ENCODE measurements around the gene AIMP1.
A peak's percentile ranks its signal among the peaks of the same experiment; 100 is the strongest.

Gene AIMP1

DNA sequence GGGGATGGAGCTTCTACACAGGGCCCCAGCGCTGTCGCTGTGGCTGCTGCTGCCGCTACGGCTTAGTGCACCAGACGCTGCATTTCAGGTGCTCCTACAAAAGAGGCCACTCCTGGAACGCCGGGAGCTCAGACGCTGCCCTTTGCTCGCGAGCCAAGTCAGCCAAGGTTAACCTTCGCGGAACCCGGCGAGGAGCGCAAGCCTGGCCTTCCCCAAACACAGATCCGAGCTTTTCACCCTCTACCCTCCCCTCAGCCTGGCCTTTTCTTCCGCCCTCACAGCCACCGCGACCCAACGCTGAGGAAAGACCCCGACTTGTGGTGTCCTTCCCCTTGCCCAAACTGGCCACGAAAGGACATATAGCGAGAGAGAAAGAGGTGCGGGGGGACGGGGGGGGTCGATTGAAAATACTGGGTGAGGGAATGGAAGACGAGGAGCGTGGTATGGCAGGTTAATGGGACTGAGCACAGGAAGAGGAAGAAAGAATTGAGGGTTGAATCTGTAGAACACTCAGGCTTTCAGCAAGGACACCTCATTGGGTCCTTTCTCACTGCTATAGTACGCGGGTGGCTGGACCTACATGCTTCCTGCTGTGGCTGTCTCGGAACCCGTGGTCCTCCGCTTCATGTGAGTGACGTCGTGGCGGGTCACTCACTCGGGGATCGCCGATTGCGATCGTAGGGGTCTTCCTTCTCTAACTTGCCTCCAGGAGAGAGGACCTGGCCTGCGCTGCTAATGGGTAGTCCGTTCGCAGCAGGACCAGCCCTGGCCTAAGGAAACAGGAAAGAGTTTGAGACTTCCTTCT, at the start of gene AIMP1, which contains the start of gene TBCK:
AIMP1 (plus strand) TSS at position 583 of the 805 bp plus-strand sequence. CDS start 8,460 bp downstream, outside the sequence.
TBCK (minus strand) TSS at position 242 of the 805 bp plus-strand sequence. CDS start 7,249 bp downstream, outside the sequence.
- peak; percentile 79 for DNase-seq

DNA sequence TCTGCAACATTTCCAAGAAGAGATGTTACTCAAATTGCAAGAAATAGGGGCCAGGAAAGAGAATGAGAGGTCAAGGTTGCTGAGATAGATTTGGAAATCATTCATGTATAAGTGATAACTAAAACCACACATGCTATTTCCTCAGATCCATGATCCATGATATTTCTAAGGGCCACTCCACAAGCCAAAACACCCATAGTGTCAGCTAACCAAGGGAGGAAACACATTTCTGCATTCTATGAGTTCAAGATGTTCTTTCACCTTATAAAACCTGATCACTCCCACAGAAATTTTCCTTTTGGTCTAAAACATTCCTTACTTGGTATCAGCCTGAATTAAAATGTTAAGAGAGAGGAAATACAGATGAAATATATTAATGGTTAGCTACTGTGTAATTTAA, 47.6 kb upstream of the AIMP1 start:
- DNase-seq: no peak

DNA sequence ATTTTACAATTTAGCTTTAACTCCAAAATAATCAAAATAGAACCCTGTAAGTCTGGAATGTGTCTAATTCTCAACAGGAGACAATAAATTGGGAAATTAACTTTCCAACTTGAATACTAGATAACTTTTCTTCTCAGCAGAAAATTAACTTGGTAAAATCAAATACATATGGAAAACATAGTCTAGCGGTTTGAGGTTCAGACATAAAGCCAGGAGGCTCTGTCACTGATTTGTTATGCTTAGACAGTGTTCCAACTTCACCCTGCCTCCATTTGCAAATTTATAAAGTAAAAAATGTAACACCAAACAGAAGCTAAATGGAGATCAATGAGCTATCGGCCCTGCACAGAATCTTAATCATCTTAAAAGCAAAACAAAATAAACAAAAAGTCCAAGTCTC, 46.6 kb upstream of the AIMP1 start:
- no peak for DNase-seq

DNA sequence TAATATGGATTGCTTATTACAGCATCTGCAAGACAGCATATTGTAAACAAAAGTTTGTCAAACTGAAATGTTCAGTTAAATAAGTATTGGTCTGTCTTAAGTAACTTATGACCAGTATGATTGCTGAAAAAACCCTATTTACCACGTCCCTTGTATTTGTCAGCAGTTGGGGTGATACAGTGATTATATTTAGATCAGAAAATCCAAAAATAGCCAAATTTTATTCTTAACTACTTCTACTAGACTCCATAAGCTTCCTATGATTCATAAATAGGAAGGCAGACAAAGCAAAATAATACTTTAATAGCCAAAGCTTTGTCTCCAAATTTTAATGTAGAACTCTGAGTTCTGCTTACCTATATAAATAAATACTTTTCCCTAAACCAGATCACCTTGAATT, 45.6 kb upstream of the AIMP1 start:
- no peak for DNase-seq

DNA sequence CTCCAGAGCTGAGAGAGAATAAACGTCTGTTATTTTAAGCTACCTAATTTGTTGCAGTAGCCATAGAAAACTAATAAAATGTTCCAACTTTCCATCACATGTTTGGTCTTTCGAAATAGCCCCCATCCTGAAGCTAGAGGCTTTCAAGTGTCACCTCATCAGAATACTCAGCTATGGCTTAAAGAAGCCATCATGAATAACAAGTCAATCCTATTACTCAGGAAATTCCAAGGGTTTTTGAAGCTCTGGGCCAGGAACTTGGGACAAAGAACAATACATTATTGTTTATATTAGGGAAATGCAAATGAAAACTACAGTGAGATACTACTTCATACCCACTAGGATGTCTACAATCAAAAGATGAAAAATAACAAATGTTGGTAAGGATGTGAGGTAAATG, 42.5 kb upstream of the AIMP1 start:
- no peak for DNase-seq

DNA sequence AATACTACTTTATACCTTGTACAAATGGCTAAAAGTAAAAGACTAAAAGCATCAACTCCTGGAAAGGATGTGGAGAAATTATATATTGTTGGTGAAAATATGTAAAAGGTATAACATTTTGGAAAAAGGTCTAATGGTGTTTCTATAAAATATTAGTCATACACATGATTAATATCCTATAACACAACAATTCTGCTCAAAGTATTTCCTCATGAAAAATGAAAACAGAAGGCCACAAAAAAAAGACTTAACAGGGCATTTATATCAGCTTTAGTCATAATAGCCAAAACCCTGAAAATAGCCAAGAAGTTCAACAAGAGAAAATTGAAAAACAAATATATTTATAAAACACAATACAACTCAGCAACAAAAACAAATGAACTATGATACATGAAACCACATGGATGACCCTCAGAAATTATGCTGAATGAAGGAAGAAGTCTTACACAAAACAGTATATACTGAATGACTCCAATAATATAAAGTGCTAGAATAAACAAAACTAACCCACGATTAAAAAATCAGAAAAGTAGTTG, 39.1 kb upstream of the AIMP1 start:
- DNase-seq: no peak

DNA sequence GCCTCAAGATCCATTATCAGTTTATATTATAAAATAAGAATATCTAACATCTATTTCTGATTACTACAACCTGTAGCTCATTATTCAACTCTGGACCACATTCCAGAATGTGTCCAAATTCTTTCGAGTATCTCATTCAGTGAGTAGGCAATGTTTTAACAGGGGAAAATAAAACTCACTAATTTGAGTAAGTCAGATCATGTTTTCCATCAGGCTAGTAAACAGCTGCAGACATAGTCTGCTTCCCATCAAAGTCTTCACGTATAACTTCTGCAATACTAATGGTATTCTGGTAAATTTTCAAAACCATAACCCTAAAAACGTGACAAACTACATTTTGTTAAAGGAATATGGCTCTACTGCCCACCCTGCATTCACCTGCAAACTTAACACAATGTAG, 32.1 kb upstream of the AIMP1 start:
- no peak for DNase-seq

DNA sequence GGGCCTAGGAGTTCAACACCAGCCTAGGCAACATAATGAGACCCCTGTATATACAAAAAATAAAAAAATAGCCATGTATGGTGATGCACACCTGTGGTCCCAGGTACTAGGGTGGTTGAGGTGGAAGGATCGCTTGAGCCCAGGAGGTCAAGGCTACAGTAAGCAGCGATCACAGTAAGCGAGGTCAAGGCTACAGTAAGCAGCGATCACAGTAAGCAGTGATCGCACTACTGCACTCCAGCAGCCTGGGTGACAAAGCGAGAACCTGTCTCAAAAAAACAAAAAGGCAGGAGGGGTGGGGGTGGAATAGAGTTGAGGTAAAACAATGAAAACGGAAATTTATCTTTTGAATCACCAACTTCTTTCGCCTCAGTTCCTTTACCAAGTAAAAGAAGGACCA, 29.7 kb upstream of the AIMP1 start:
- no peak for DNase-seq

DNA sequence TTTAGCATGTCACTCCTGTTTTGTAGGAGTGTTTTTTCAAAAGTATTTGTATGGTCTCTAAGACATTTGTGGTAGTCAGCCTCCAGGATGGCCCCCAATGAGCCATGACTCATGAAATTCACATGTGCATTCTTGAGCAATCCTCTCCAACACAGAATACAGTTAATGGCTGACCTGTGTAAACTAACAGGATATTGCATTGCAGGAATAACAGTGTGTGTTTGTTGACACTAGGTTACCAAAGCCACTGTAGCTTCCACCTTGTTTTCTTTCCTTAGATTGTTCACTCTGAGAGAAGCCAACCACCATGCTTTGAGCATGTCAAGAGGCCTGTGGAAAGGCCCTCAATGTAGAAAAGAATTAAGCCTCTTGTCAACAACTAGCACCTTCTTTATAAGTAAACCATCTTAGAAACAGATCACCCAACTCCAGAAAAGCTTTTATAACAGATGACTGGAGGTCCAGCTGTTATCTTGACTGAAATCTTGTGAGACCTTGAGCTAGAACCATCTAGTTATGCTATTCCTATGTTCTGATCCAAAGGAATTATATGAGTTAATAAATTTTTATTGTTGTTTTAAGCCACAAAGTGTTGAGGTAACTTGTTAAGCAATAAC, 28.9 kb upstream of the AIMP1 start:
- no peak for DNase-seq

DNA sequence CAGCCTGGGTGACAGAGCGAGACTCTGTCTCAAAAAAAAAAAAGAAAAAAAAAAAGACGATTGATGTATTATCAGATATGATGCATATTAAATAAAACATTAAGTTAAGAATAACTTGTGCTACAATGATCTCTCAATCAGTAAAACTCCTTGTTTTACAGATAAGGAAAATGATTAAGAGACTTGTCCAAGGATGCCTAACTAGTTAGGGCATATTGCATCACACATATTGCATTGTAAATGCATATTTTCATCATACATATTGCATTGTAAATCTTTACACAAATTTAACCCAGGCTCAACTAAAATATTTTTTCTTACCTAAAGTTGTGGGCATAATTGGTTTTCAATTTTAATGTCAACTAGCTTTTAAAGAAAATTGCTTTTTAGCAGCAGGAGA, 26.6 kb upstream of the AIMP1 start:
- DNase-seq: no peak

DNA sequence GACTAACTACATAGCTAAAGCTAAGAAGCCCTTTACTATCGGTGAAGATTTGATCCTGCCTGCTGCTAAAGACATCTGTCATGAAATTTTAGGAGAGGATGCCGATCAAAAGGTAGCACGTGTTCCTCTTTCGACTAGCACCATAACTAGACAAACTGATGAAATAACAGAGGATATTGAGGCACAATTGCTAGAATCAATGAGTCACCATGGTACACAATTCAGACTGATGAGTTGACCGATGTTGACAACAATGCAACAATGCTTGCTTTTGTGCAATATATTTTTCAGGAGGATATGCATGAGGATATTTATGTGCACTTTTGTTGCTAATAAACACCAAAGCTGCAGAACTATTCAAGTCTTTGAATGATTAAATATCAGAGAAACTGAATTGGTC, 24.7 kb upstream of the AIMP1 start:
- no peak for DNase-seq

DNA sequence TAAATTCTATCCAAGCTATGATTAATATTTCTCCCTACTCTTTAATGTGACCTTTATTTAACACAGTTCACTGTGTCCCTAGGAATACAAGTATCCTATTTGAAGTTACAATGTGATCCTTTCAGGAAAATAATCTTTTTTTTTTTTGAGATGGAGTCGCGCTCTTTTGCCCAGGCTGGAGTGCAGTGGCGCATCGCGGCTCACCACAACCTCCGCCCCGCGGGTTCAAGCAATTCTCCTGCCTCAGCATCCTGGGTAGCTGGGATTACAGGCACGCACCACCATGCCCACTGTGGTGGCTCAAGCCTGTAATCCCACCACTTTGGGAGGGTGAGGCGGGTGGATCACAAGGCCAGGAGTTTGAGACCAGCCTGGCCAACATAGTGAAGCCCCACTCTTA, 22.3 kb upstream of the AIMP1 start:
- DNase-seq: no peak

DNA sequence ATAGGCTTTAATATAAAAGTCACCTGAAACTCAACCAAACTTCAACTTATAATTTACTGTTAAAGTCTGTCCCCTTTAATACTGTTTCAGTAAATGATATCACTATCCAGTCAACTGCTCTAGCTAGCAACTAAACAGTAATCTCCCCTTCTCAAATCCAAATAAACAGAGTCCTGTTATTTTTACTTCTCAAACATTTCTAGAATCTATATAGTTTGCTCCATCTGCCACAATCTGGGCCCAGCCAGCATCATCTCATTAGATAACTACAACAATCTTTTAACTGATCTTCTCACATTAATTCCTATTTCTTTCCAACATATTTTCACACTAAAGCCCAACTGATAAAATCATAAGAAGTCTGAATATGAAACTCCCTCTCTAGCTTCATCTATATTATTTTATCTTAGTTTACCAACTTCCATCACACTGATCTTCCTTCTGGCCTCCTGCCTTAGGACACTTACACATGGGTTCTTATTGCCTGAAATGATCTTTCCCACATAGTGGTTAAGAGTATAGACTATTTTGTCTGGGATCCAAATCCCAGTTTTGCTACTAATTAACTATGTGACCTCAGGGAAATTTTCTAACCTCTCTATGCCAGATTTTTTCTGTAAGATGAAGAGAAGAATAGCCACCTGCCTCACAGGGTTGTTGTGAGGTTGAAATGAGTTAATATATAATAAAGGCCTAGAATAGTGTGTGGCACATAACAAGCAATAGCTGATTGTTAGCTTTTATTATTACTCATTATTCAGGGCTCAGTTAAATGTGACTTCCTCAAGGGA, 18.9 kb upstream of the AIMP1 start:
- DNase-seq: no peak

DNA sequence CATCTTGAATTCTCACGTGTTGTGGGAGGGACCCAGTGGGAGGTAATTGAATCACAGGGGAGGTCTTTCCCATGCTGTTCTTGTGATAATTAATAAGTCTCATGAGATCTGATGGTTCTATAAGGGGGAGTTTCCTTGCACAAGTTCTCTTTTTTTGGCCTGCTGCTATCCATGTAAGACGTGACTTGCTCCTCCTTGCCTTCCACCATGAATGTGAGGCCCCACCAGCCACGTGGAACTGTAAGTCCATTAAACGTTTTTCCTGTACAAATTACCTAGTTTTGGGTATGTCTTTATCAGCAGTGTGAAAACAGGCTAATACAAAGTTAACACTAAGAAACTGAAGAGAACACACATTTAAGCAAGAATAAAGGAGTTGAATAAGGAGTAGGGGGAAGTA, 16.4 kb upstream of the AIMP1 start:
- no peak for DNase-seq

DNA sequence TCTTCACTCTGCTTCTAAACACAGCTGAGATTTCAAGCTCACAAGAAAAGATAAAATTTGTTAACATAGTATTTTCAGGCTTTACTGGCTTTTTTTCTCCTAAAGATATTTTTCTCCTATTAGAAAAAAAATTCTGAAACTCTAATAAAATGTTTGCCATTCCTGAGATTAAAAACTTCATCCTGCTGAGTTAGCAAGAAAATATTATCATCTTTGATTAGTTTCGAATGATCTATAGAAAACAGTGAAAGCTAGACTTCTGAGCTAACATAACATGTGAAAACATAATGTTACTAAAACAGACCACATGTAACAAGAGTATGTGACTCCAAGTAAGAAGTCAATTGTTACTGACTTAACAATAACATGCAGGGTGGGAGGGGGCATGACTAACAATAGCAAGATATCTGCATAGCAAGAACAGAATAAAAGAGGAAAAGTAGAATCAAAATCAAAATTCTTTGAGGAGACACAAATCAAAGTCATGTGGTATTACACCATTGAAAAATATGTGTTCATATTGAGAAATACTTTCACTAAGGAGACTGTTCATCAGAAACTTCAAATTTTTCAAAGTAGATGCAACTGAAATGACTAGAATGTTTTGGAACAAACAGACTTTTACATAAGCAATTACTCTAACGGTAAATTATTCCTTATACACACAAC, 14.8 kb upstream of the AIMP1 start:
- DNase-seq: no peak

DNA sequence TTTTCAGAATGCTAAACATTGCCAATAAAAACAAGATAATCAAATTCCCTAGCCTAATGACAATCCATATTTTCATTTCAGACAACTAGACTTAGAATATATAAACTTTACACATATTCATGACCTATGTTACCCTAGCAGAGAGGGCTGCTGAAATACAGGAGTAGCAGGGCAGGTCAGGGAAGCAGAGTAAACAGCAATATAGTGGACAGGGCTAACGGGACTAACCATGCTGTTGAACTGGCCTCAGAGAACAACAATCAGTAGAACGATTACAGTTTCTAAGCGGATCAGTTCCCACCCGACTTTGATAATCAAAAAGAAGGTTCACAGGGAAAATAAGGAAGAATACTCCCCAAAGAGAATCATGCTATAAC, 14.3 kb upstream of the AIMP1 start:
- DNase-seq: no peak

DNA sequence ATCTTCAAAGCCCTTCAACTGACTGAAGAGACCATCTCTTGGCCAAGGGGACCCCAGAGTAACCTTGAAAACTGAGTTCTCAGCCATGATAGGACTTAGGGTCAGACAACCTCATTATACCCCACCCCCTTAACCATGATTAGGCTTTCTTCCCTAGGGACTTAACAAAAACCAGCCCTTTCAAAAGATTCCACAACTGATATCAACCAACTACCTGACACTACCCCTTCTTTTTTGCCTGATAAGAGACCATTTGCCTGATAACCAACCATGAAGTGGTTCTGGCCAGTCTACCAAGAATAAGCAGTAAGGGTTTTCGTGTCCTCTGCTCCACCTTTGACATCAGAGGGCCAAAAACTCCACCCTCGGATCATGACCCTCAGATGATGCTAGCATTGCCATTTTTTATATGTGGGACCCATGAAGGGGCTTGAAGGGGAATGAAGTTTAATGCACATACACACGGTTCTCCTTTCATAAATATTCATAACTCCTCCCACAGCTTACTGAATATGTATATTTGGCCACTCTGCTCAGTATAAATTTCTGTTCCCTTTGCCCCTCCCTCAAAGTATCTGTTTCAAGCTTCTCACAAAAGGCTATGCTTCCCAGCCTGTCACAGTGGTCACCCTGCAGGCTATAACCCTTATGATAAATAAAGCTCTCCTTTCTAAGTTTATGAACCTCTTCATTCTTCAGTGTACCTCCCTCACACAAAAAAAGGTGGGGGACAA, 12.6 kb upstream of the AIMP1 start:
- DNase-seq: no peak

DNA sequence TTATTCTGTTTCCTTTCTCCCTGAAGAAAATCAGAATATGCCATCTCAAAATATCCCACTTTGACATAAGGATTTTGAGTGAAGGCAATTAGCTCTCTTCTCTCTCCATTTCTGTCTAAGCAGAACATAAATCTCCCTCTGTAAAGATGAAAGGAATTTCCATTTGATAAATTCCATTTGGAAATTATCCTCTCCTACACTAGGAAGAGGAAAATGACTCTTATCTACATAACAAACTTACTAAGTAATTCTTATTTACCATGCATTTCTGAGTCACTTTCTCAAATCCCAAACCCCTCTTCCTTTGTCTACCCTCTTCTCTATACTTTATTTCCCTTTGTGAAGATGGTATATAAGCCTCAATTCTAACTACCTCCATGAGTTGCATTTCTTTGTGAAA, 11.7 kb upstream of the AIMP1 start:
- DNase-seq: no peak

DNA sequence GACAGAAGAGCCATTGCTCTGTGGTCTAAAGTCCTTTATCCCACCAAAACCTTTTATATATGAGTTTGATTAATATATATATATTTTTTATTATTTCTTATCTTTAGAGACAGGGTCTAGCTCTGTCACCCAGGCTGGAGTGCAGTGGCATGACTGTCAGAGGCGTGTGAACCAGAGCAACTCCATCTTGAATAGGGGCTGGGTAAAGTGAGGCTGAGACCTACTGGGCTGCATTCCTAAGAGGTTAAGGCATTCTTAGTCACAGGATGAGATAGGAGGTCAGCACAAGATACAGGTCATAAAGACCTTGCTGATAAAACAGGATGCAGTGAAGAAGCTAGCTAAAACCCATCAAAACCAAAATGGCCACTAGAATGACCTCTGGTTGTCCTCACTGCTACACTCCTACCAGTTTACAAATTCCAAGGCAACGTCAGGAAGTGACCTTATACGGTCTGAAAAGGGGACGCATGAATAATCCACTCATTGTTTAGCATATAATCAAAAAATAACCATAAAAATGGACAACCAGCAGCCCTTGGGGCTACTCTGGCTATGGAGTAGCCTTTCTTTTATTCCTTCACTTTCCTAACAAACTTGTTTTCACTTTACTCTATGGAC, 10.8 kb upstream of the AIMP1 start:
- no peak for DNase-seq

DNA sequence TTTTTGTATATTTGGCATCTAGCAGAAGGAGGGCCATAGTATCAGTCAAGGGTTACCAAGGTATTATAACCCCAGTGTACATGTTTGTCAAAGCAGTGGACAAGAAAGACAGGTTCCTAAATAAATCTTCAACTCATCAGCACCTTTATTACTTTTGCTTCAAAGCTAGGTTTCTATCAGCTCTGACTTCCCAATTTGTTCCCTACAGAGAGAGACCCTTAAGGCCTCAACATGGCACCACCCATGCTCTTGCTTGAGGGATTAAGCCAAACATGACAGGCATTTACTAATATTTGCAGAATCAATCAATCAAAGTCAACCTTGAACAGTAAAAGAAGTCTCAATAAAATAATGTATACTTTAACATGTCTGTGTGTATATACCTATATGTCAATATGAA, 9.8 kb upstream of the AIMP1 start:
- DNase-seq: no peak

DNA sequence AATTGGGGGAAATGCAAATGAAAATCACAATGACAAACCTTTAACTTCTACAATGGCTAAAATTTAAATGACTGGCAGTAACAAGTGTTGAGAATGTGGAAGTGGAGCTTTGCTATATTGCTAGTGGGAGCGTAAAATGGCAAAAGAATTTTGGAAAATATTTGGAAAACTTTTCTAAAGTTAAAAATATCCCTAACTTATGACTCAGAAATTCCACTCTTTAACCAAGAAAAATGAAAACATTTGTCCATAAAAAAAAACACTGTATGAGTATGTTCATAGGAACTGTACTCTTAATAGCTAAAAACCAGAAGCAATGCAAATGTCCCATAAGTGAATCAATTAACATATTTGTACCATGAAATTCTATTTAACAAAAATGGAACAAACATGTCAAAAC, 4.0 kb upstream of the AIMP1 start:
- no peak for DNase-seq

DNA sequence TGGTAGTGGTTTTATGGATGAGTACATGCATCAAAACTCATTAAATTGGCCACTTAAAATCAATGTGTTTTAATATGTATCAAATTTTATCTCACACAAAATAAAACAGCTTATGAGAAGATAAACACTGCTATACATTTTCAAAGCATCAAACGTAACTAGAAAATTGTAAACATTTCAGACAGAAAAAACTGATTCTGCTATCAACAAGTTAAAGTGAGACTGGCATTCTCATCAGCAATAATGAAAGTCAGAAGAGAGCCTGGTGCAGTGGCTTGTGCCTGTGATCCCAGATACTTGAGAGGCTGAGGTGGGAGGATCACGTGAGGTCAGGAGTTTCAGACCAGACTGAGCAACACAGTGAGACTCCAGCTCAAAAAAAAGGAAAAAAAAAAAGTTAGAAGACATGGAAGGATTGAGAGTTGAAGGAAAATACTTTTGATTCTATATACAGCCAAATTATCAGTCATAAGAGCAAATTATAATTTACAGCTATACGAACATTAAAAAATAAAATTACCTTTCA, 3.3 kb upstream of the AIMP1 start:
- DNase-seq: no peak
